Keratinocyte (primary cell): ENCODE data around the gene DIS3L2. TPM values are rescaled to one million over a fixed set of nuclear protein-coding genes. Genes with fewer than 3 reads are reported as not detected.

Experiments used
- DNase-seq: peaks from one replicate; pipeline ENCODE4 v3.0.0-alpha.2; 2011; ENCODE audit warnings: low read depth, missing footprints, low spot score
- FAIRE-seq: peaks from 2 replicates; lab custom pipeline; 2011; peaks lifted over from hg19 to GRCh38; lab: Jason Lieb, UNC
- H2AFZ ChIP-seq: 2 replicates; pipeline ENCODE4 v1.6.0; 2012; ENCODE audit warnings: low read length, control low read depth, inconsistent platforms; ENCODE audit not compliant: control insufficient read depth
- H3K27ac ChIP-seq: 2 replicates; pipeline ENCODE4 v1.5.1; 2011; ENCODE audit warnings: low read length; ENCODE audit not compliant: control insufficient read depth, insufficient read depth
- H3K27me3 ChIP-seq: 3 replicates; pipeline ENCODE4 v1.6.0; 2011; ENCODE audit warnings: low read length; ENCODE audit not compliant: control insufficient read depth, insufficient read depth; ENCODE audit errors: extremely low read depth
- H3K36me3 ChIP-seq, 2 experiments: 2 replicates in 1 of 2; 3 replicates in 1 of 2; pipeline ENCODE4 v1.5.1; 2011; ENCODE audit warnings: low read length in 2 of 2, mild to moderate bottlenecking in 1 of 2; ENCODE audit not compliant: control insufficient read depth in 2 of 2, insufficient read depth in 2 of 2; ENCODE audit errors: extremely low read depth in 1 of 2
- H3K4me1 ChIP-seq: 3 replicates; pipeline ENCODE4 v1.5.1; 2011; ENCODE audit warnings: low read length; ENCODE audit not compliant: control insufficient read depth, insufficient read depth; ENCODE audit errors: extremely low read depth
- H3K4me2 ChIP-seq: 3 replicates; pipeline ENCODE4 v1.6.0; 2011; ENCODE audit warnings: low read depth, low read length; ENCODE audit not compliant: control insufficient read depth, insufficient read depth; ENCODE audit errors: extremely low read depth
- H3K4me3 ChIP-seq, 3 experiments: fragments of 200-600 bp in 1 of 3; sonication (generic) in 1 of 3; 2 replicates in 2 of 3; 3 replicates in 1 of 3; pipeline ENCODE4 v1.5.1; 2011 to 2016; ENCODE audit warnings: low read length in 3 of 3, mild to moderate bottlenecking in 3 of 3, control low read depth in 2 of 3, inconsistent platforms in 1 of 3, low read depth in 1 of 3, mixed read lengths in 1 of 3, mixed run types in 1 of 3, moderate library complexity in 1 of 3; ENCODE audit not compliant: control insufficient read depth in 2 of 3, insufficient read depth in 2 of 3; ENCODE audit errors: extremely low read depth in 1 of 3
- H3K79me2 ChIP-seq: 2 replicates; pipeline ENCODE4 v1.6.0; 2012; ENCODE audit warnings: low read length; ENCODE audit not compliant: control insufficient read depth, insufficient read depth
- H3K9ac ChIP-seq: 3 replicates; pipeline ENCODE4 v1.6.0; 2011; ENCODE audit warnings: low read length; ENCODE audit not compliant: control insufficient read depth, insufficient read depth; ENCODE audit errors: extremely low read depth
- H3K9me1 ChIP-seq: 3 replicates; pipeline ENCODE4 v1.6.0; 2011; ENCODE audit warnings: low read length; ENCODE audit not compliant: control insufficient read depth, insufficient read depth; ENCODE audit errors: extremely low read depth
- H3K9me3 ChIP-seq: 2 replicates; pipeline ENCODE4 v1.5.1; 2012; ENCODE audit warnings: low read depth, low read length; ENCODE audit not compliant: control insufficient read depth
- H4K20me1 ChIP-seq: 3 replicates; pipeline ENCODE4 v1.6.0; 2011; ENCODE audit warnings: low read length; ENCODE audit not compliant: control insufficient read depth, insufficient read depth; ENCODE audit errors: extremely low read depth
- EZH2 ChIP-seq: IDR thresholded peaks from one replicate; pipeline ENCODE4 v1.6.1; 2012; ENCODE audit warnings: inconsistent platforms, mild to moderate bottlenecking, low read length, moderate library complexity
- dilution Hi-C: fragments of 300-500 bp; cut with MboI; formaldehyde crosslinking; loops from one replicate; pipeline ENCODE4 v1.7.0; 2020; ENCODE audit warnings: low sequenced_read_pairs; ENCODE audit not compliant: extremely low pct_ligation_motif_present
- polyA plus RNA-seq, 5 experiments: library from polyadenylated mRNA; depleted of rRNA in 3 of 5; stranded (reverse) in 3 of 5; stranded (forward) in 1 of 5; unstranded in 1 of 5; fragments of >200 nt; gene quantifications; 1 replicate in 1 of 5; 2 replicates in 3 of 5; 3 replicates in 1 of 5; pipeline versions ENCODE4 v1.2.1 to v1.2.3, GENCODE V29; 2011 to 2012; ENCODE audit warnings: missing spikeins in 2 of 5, low read depth in 1 of 5, low replicate concordance in 1 of 5
- TF ChIP-seq, protein P1 (sequence below), 3 experiments: IDR thresholded peaks in 1 of 3; conservative IDR thresholded peaks in 1 of 3; optimal IDR thresholded peaks in 1 of 3; 2 replicates in 2 of 3; 3 replicates in 1 of 3; pipeline versions ENCODE3 to v1.5.1; 2011; ENCODE audit warnings: low read length in 3 of 3, mild to moderate bottlenecking in 3 of 3, moderate library complexity in 2 of 3, control low read depth in 1 of 3, inconsistent platforms in 1 of 3; ENCODE audit not compliant: insufficient read depth in 2 of 3; ENCODE audit errors: extremely low read depth in 1 of 3

DIS3L2 gene
- polyA plus RNA-seq, 1 donor (not counting 4 experiments of a cell fraction or from before 2014, with no cell fraction given): 8.6 TPM

DNA sequence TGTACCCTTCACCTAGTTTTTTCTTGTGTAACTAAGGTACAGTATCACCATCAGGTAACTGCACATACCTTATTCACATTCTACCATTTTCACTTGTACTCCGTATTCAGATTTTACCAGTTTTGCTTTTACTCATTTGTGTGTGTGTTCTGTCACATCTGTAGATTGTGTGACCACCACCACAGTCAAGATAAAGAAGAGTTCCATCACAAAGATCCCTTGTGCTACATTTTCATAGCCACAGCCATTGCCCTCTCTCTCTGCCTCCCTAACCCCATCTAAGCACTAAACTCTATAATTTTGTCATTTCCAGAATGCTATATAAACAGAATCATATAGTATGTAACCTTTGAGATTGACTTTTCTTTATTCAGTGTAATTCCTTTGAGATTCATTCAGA is 23.5 kb downstream of the DIS3L2 start:
- no peak for FAIRE-seq
- no peak for TF ChIP-seq EZH2
- TF ChIP-seq, protein P1, sequence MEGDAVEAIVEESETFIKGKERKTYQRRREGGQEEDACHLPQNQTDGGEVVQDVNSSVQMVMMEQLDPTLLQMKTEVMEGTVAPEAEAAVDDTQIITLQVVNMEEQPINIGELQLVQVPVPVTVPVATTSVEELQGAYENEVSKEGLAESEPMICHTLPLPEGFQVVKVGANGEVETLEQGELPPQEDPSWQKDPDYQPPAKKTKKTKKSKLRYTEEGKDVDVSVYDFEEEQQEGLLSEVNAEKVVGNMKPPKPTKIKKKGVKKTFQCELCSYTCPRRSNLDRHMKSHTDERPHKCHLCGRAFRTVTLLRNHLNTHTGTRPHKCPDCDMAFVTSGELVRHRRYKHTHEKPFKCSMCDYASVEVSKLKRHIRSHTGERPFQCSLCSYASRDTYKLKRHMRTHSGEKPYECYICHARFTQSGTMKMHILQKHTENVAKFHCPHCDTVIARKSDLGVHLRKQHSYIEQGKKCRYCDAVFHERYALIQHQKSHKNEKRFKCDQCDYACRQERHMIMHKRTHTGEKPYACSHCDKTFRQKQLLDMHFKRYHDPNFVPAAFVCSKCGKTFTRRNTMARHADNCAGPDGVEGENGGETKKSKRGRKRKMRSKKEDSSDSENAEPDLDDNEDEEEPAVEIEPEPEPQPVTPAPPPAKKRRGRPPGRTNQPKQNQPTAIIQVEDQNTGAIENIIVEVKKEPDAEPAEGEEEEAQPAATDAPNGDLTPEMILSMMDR (optimal IDR thresholded peaks at IDR 0.05 in 1 of 3, IDR thresholded peaks at IDR 0.05 in 1 of 3, conservative IDR thresholded peaks at IDR 0.05 in 1 of 3; ENCODE audit: extremely low read depth in 1 of 3, insufficient read depth in 2 of 3, low read length in 3 of 3): no peak

DNA sequence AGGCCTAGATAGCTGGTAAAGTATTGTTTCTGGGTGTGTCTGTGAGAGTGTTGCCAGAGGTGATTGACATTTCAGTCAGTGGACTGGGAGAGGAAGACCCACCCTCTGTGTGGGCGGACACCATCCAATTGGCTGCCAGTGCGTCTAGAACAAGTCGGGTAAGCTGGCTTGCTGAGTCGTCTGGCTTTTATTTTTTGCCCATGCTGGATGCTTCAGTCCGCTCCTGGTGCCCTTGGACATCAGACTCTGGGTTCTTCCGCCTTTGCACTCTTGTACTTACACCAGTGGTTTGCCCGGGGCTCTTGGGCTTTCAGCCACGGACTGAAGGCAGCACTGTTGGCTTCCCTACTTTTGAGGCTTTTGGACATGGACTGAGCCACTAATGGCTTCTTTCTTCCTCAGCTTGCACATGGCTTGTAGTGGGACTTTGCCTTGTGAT is 24.3 kb downstream of the DIS3L2 start:
- Histone ChIP-seq H3K27ac (peak overlapping the region; percentile 39), H3K36me3 (no peaks in the 10 kb centered on the region), H4K20me1 (no peaks in the 10 kb centered on the region), H3K9me1 (no peaks in the 10 kb centered on the region), H3K27me3 (no peaks in the 10 kb centered on the region), H3K4me1 (peaks cover 11% of the 10 kb centered on the region), H2AFZ (peak overlapping the region; percentile 84), H3K79me2 (peaks cover 42% of the 10 kb centered on the region), H3K9ac (peak overlapping the region; percentile 70), H3K4me2 (peak overlapping the region; percentile 82), H3K4me3 (peak overlapping the region; percentile 29 to 59 (median 54)), H3K9me3 (no peaks in the 10 kb centered on the region)
- peak; percentile 79 for FAIRE-seq
- dilution Hi-C loops: no loop called here
- TF ChIP-seq, protein P1 (optimal IDR thresholded peaks at IDR 0.05 in 1 of 3, IDR thresholded peaks at IDR 0.05 in 1 of 3, conservative IDR thresholded peaks at IDR 0.05 in 1 of 3; ENCODE audit: extremely low read depth in 1 of 3, insufficient read depth in 2 of 3, low read length in 3 of 3): no peak
- no peak for TF ChIP-seq EZH2
- peak; percentile 15 for DNase-seq

More for the DNA sequence above, 23.5 kb downstream of the DIS3L2 start:
- no peaks in the 10 kb centered on the region for H3K27me3 ChIP-seq
- H3K79me2 ChIP-seq: peaks cover 39% of the 10 kb centered on the region
- no peak overlapping the region for H3K27ac ChIP-seq
- DNase-seq: no peak
- H4K20me1 ChIP-seq: no peaks in the 10 kb centered on the region
- H3K9ac ChIP-seq: no peak overlapping the region
- dilution Hi-C loops: no loop called here
- peaks cover 11% of the 10 kb centered on the region for H3K4me1 ChIP-seq
- H3K4me2 ChIP-seq: no peak overlapping the region
- no peak overlapping the region for H3K4me3 ChIP-seq
- no peaks in the 10 kb centered on the region for H3K9me3 ChIP-seq
- no peak overlapping the region for H2AFZ ChIP-seq
- no peaks in the 10 kb centered on the region for H3K9me1 ChIP-seq
- no peaks in the 10 kb centered on the region for H3K36me3 ChIP-seq
